CD4-positive, alpha-beta T cell treated with Interleukin-6 for 4 hours (primary cell): ENCODE measurements around the gene HES3.

Experiments used
- DNase-seq: peaks from one replicate; pipeline ENCODE4 v3.0.0-alpha.2; 2020; ENCODE audit warnings: mixed read lengths

The HES3 gene

GRCh38 chr1:6265151-6265550, 21.2 kb downstream of the HES3 start:
- no peak for DNase-seq

DNA sequence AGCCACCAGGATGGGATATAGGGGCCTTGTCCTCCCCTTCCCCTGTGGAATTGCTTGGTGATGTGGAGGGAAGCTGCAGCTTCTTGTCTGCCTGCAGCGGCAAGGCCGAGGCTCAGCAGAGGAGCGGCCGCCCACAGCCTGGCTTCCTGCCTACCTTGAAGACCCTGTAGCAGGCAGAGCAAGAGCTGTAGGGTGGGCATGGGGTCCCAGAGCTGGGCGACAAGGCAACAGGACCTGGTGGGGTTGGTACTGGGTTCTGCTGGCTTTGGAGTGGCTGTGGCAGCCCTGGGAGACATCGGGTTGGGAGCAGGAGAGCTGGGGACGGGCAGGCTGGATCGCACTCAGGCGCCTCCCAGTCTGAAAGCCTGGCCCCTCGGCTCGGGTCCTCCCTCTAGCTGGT, 22.7 kb downstream of the HES3 start:
- no peak for DNase-seq

DNA sequence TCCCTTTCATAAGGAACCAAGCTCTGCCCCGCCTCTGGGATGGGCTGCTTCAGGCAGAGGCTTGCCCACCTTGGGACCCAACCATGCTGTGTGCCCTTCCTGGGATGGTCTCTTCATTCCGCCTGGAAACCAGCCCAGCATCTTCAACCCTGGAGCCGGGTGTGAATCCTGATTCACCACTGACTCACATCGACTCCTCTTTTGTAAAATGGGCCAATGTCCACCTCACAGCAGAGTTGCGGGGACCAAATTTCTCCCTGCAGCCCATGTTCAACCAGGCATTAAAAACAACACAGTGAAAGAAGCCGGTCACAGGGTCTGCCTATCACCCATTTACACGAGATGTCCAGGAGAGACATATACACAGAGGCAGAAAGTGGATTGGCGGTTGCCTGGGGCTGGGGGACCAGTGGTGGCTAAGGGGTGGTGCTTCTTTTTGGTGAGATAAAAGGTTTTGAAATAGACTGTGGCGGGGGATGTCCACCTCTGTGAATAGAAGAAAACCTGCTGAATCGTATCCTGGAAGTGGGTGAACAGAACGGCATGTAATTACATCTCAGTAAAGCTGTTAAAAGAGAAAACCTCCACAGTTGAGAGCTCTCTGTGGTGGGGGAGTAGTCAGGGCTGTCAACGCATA, 23.8 kb downstream of the HES3 start:
- DNase-seq: no peak

GRCh38 chr1:6268415-6268814, 24.4 kb downstream of the HES3 start:
- no peak for DNase-seq

- no peak for DNase-seq
These were observed 25.3 kb downstream of the HES3 start for GRCh38 chr1:6269296-6269695.

GRCh38 chr1:6269720-6270400, 25.9 kb downstream of the HES3 start:
- DNase-seq: no peak

GRCh38 chr1:6270401-6270800, 26.4 kb downstream of the HES3 start:
- no peak for DNase-seq

- no peak for DNase-seq
These were observed 27.0 kb downstream of the HES3 start for GRCh38 chr1:6271006-6271405.

DNA sequence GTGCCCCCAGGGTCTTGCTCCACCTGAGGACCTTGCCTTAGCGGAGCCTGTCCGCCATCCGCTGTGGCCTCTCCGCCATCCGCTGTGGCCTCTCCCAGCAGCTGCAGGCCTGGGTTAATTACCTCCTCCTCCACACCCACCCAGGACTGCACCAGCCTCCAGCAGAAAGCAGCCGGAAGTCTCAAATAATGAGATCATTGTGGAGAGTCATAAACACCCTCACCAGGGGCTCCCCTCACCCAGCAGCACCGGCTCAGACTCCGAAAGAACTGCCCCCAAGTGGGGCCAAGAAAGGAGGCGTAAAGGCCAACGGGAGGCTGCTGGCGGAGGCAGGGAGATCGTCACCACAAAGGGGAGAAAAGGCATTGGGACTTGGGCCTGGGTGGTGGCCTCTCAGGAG, 27.6 kb downstream of the HES3 start:
- no peak for DNase-seq

- no peak for DNase-seq
These were observed 28.5 kb downstream of the HES3 start for GRCh38 chr1:6272452-6272851.

DNA sequence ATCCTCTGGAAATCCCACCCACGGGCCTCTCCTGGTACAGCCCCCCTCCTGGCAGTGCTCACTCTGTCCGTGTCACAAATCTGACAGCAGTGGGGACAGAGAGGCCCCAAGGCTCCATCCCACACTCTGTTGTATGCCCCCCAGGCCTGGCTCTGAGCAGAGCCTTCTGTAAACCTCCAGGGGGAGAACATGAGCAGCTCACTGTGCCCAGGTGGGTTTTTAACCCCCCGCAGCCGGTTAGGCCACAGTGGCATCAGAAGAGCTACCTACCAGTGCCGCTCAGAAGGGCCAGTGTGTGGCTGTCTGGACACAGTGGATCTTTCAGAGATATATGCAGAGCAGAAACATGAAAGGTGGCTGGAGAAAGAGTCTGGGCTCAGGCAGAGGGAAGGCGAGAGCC, 28.9 kb downstream of the HES3 start:
- no peak for DNase-seq

DNA sequence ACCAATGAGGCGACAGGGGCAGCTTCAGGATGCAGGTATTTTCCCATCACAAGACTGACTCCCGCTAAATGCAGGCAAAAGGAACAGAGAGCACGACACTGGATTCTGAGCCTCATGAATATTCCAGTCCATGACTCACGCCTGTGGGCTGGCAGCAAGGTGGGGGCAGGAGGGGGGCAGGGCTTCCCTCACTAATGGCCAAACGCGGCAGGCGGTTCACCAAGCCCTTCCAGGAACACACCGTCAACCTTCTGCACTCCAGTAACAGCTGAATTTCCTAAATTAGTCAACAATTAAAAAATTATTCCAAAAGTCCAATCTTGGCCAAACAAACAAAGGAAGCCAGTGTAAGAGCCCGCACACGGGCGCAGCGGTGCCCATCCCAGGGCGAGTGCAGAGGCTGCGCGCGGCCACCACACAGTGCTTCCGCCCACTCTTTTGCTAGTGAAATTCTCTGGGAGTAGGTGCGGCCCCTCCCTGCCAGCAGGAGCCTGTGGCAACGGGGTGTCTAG, 29.5 kb downstream of the HES3 start:
- DNase-seq: no peak

- no peak for DNase-seq
These were observed 30.1 kb downstream of the HES3 start for GRCh38 chr1:6274102-6274501.

DNA sequence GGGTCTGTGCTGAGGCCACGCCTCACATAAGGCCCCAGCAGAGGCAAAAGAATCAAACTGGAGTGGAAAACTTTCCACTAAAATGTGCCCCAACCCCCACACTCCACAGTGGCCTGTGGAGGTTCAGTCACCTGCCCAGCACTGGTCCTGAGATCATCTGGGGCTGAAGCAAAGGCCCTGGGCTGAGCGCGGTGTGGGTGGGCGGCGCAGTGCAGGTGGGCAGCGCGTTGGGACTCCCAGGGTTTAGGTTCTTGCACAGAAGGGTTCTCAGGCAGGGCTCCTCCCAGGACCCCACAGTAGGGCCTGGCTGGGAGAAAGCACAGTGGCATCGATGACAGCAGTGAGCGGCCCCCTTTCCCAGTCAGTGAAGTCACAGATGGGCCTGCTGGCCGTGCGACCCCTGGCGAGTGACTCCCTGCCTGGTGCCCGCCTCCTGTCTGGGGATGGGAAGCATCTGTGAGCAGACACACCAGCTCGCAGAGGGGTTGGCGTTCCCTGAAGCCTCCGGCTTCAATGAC, 30.7 kb downstream of the HES3 start:
- DNase-seq: no peak

DNA sequence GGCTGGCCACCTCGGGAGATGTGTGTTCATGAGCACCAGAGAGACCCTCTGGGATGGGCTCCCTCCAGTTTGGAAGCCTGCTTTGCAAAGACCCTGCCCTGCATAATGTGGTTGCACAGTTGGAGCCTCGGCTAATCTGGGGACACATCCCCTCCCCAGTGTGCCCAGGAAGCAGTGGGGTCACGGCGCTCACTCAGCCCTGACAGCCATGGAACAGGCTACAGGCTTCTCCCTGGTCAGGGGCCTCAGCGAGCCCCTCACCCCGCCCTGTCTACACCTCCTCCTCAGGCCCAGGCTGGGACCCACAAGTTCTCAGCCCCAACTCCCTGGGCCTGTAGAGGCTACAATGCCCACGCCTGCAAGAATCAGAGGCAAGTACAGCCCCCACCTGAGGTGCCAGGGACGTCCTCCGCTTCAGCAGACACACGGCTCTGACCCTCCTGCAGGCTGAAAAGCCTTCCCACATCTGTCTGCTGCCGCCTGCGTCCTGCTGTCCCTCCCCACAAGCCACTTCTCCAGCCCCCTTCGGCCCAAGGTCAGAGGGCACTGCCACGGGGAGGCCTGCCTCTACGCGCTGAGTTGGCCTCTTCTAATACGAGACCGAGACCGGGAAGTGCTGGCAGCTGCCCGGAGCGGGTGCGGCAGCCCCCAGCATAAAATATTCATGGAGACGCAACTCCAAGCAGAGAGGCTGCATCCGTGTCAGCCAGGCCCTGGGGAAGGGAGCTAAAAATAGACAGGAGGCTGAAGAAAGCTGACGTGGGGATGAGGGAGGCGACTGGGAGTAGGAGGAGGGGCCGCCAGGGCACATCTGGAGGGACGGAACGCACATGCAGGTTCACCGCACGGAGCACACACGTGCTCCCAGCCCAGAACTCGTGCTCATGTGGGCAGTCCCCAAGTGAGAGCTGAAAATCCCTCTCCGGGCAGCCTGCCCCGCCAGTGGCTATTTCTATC, 32.1 kb downstream of the HES3 start:
- no peak for DNase-seq

- DNase-seq: no peak
These were observed 33.0 kb downstream of the HES3 start for GRCh38 chr1:6276811-6277555.

DNA sequence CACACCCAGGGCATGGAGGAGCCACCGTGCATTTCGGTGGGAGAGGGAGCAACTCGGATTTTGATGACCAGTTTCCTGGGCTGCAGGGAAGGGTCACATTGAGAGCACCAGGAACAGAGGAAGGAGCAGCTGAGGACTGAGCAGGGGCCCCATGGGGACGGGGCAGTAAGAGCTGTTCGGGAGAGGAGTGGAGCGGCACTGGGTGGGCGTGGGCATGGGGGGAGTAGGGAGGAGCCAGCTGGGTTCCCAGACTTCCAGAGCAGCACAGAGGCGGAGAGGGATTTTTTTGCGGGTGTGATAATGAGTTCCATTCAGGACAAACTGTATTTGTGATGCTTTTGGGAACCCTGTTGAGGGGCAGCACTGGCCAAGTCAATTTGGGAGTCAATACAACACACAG, 34.3 kb downstream of the HES3 start:
- DNase-seq: no peak

DNA sequence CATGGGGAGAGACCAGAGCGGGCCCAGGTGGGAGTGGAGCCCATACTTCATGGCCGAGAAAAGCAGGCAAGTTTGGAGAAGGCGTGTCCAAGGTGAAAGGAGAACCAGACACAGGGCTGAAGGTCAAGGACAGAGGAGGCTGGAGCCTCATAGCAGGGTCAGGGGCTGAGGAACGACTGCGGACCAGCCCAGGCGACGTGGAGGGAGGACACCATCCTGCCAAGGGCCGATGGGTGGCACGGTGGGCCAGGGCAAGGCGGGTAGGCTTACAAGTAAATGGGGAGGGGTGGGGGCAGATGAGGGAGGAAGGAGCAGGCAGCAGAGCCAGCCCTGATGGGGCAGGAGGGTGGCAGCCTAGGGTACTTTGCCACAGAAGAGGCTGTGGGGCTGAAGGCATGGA, 35.1 kb downstream of the HES3 start:
- no peak for DNase-seq

DNA sequence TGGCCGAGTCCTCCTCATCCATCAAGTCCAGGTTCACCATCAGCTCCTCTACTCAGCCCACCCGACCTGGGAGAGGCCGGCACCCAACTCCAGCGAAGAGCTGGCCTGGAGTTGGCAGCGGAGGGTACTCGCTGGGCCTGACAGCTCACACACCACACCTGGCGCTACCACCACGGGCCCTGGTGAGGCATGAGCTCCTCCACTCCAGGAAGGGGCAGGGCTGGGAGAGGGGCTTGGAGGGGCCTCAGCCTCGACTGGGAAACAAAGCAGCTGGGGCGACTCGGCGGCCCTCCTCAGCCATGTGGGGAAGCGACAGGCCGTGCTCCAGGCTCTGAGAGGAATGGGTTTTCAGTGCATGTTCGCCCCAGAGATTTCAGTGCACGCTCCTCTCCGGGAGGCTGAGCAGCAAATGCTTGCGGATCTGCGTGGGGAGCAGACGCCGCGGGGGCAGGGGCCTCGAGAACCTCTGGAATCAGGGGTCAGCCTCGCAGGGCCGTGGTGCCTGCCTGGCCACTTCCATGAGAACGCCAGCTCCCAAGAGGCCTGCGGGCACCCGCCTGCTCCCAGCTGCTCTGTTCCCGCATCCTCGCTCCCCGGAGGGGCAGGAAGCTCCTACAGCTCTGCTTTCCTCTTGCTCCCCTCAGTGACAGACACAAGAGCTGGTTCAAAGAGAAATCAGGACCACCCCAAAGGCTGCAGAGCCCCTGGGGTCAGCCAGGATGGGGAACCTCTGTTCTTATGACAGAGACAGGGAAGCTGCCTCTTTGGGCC, 35.8 kb downstream of the HES3 start:
- DNase-seq: no peak

GRCh38 chr1:6280761-6281451, 36.9 kb downstream of the HES3 start:
- DNase-seq: no peak
